Activated CD8-positive, alpha-beta T cell treated with anti-CD3 and anti-CD28 coated beads for 36 hours (primary cell): ENCODE results near the gene EFCAB11. TPM values are rescaled to one million over a fixed set of nuclear protein-coding genes. Genes with fewer than 3 reads are reported as not detected.

Experiments used
- ATAC-seq: fragments of 200-7000 bp; cut with Tn5 transposase; one replicate; pipeline ENCODE4 v1.10.0; 2021; ENCODE audit warnings: mild to moderate bottlenecking, moderate library complexity
- CTCF ChIA-PET: fragments of 350-600 bp; sonication (Branson Sonifier 250); formaldehyde crosslinking; loops from one replicate; lab custom pipeline; 2021; ENCODE audit warnings: antibody characterized with exemption; lab: Charles Lee
- POLR2A ChIA-PET: fragments of 350-600 bp; sonication (Branson Sonifier 250); formaldehyde crosslinking; loops from one replicate; lab custom pipeline; 2021; ENCODE audit warnings: antibody characterized with exemption; lab: Charles Lee
- DNase-seq: peaks from one replicate; pipeline ENCODE4 v3.0.0-alpha.2; 2020
- H3K27ac Mint-ChIP-seq: one replicate; pipeline ENCODE4 v1.8.0; 2021; ENCODE audit warnings: mild to moderate bottlenecking, mixed read lengths
- H3K27me3 Mint-ChIP-seq: one replicate; pipeline ENCODE4 v1.8.0; 2021; ENCODE audit warnings: mixed read lengths
- H3K36me3 Mint-ChIP-seq: one replicate; pipeline ENCODE4 v1.8.0; 2021; ENCODE audit warnings: low read depth, mixed read lengths
- H3K4me1 Mint-ChIP-seq: one replicate; pipeline ENCODE4 v1.8.0; 2021; ENCODE audit warnings: low read depth, mixed read lengths
- H3K4me3 Mint-ChIP-seq: one replicate; pipeline ENCODE4 v1.8.0; 2021; ENCODE audit warnings: mild to moderate bottlenecking, moderate library complexity, mixed read lengths
- H3K9me3 Mint-ChIP-seq: one replicate; pipeline ENCODE4 v1.8.0; 2021; ENCODE audit warnings: mixed read lengths
- intact Hi-C: fragments of 100-400 bp; cut with micrococcal nuclease; formaldehyde crosslinking; loops from one replicate; pipeline ENCODE4 v1.10.0; 2022
- total RNA-seq, 2 experiments: library from RNA; stranded (reverse); gene quantifications; one replicate each; pipeline ENCODE4 v1.2.3, GENCODE V29; 2021
- TF ChIP-seq, protein P1 (sequence below): fragments of 200-600 bp; IDR thresholded peaks from one replicate; pipeline ENCODE4 v1.8.0; 2022; ENCODE audit warnings: antibody characterized with exemption, mild to moderate bottlenecking

Gene EFCAB11
- total RNA-seq, 2 experiments from 2014 or later = 6.6 to 8.4 TPM

DNA sequence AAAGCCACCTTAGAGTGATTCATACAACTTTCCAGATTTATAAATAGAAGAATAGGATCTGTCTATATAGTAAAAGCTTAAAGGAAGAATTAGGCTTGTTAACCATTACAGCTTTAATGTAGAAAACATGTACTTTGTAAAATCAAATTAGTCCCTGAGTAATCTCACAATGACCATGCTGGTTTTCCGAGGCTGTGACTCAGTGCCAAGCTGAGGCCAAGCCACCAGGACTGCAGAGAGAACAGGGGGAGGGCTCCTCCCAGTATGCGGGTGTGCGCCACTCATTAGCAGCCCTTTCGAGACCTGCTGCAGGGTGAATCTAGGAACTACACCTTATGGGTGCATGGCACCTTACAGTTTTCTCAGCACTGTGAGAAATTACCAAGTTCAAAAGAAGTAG is 167.0 kb downstream of the EFCAB11 start:
- ATAC-seq (no peak), DNase-seq (no peak)
- ChIA-PET POLR2A (no interaction called here), CTCF (interaction anchor here (0.6 kb wide), 1 partner anchor 661 kb away, joined by 3 read pairs; no protein-coding TSS in a partner anchor)
- Mint-ChIP-seq H3K27me3 (no peaks in the 10 kb centered on the region), H3K27ac (no peak overlapping the region), H3K4me1 (no peaks in the 10 kb centered on the region), H3K9me3 (no peaks in the 10 kb centered on the region), H3K4me3 (no peak overlapping the region), H3K36me3 (no peaks in the 10 kb centered on the region)
- TF ChIP-seq, protein P1, sequence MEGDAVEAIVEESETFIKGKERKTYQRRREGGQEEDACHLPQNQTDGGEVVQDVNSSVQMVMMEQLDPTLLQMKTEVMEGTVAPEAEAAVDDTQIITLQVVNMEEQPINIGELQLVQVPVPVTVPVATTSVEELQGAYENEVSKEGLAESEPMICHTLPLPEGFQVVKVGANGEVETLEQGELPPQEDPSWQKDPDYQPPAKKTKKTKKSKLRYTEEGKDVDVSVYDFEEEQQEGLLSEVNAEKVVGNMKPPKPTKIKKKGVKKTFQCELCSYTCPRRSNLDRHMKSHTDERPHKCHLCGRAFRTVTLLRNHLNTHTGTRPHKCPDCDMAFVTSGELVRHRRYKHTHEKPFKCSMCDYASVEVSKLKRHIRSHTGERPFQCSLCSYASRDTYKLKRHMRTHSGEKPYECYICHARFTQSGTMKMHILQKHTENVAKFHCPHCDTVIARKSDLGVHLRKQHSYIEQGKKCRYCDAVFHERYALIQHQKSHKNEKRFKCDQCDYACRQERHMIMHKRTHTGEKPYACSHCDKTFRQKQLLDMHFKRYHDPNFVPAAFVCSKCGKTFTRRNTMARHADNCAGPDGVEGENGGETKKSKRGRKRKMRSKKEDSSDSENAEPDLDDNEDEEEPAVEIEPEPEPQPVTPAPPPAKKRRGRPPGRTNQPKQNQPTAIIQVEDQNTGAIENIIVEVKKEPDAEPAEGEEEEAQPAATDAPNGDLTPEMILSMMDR = no peak
- intact Hi-C loops = no loop called here

DNA sequence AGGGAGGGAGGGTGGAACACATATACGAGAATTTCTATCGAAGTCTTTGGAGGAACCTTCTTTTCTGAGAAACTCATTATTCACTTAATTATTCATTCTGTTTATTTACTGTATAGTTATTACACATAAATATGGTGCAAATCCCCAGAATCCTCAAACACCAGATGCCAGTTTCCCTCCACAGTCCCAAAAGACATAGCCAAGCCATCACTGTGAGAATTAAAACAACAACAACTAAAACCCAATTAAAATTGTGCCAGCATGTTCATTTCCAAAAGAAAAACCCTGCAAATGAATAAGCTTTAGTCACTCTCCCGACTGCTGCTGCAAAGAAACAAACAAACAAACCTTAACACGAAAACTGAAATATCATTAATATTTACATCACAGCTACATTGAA is 173.5 kb downstream of the EFCAB11 start:
- intact Hi-C loops = no loop called here
- H3K27me3 Mint-ChIP-seq = no peaks in the 10 kb centered on the region
- H3K4me1 Mint-ChIP-seq = no peaks in the 10 kb centered on the region
- no peak overlapping the region for H3K4me3 Mint-ChIP-seq
- H3K9me3 Mint-ChIP-seq = no peaks in the 10 kb centered on the region
- TF ChIP-seq, protein P1 = no peak
- POLR2A ChIA-PET = no interaction called here
- ATAC-seq (no peak), DNase-seq (no peak)
- H3K36me3 Mint-ChIP-seq = no peaks in the 10 kb centered on the region
- CTCF ChIA-PET = no interaction called here
- no peak overlapping the region for H3K27ac Mint-ChIP-seq

DNA sequence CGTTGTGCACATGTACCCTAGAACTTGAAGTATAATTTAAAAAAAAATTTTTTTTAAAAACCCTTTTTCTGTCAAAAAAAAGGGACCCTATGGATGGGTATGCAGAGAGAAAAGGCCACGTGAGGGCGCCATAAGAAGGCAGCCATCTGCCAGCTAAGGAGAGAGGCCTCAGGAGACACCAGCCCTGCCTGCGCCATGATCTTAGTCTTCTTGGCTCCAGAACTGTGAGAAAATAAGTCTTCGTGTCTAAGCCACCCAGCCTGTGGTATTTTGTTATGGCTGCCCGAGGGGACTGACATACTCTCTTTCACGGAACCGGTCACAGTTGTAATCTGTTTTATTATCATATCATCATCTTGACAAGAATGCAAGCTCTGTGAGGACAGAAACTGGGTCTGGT is 174.8 kb downstream of the EFCAB11 start:
- no peak overlapping the region for H3K4me3 Mint-ChIP-seq

DNA sequence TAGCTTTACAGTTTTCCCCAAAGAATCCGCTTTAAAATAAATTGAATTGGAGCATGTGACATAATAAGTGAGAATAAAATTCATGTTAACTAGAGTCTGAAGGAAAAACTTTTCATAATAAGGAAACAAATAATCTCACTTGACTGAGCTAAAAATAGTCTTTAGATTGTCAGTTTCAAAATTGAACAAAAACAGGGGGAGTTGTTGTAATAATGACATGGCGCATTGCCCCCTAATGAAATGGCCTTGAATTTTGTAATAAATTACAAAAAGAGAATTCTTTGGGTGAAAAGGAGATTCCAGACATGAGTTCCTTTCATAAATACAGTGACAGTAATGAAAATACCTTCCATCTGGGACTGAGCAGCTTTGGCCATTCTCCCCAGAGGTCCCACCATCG is 178.6 kb downstream of the EFCAB11 start:
- Mint-ChIP-seq H3K27ac (no peak overlapping the region), H3K9me3 (no peaks in the 10 kb centered on the region), H3K4me1 (peaks cover 26% of the 10 kb centered on the region), H3K36me3 (no peaks in the 10 kb centered on the region), H3K4me3 (no peak overlapping the region), H3K27me3 (no peaks in the 10 kb centered on the region)
- TF ChIP-seq, protein P1 = no peak
- intact Hi-C loops = no loop called here
- ChIA-PET CTCF (interaction anchor here (0.9 kb wide), 1 partner anchor 735 kb away, joined by 3 read pairs; no protein-coding TSS in a partner anchor), POLR2A (interaction anchor here (0.6 kb wide), 1 partner anchor 328 kb away, joined by 4 read pairs; no protein-coding TSS in a partner anchor)
- ATAC-seq (no peak), DNase-seq (no peak)

More for the DNA sequence above, 174.8 kb downstream of the EFCAB11 start:
- Mint-ChIP-seq H3K36me3 (no peaks in the 10 kb centered on the region), H3K27ac (no peak overlapping the region), H3K4me1 (peaks cover 3% of the 10 kb centered on the region), H3K27me3 (no peaks in the 10 kb centered on the region), H3K9me3 (no peaks in the 10 kb centered on the region)
- POLR2A ChIA-PET = no interaction called here
- ATAC-seq (no peak), DNase-seq (no peak)
- CTCF ChIA-PET = no interaction called here
- TF ChIP-seq, protein P1 = no peak
- intact Hi-C loops = no loop called here

DNA sequence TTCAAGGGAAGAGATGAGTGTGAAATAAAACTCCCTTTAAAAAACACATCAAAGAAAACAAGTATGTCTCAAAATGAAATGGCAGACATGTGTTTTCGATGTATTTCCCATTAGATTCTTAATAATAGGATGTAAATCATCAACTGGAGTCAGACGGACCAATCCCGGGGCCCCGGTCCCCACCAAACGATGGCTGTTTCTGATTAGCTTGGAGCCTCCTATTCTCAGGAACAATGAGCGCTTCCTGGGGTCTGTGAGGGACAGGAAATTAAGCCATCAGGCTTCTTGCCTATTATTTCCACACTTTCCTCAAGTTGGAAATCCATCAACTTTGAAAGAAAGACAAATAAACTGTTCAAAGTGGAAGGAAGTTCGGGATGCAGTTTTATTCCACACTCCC is 179.4 kb downstream of the EFCAB11 start:
- DNase-seq (no peak), ATAC-seq (no peak)
- Mint-ChIP-seq H3K27ac (no peak overlapping the region), H3K4me3 (no peak overlapping the region), H3K9me3 (no peaks in the 10 kb centered on the region), H3K27me3 (no peaks in the 10 kb centered on the region), H3K4me1 (peaks cover 29% of the 10 kb centered on the region), H3K36me3 (no peaks in the 10 kb centered on the region)
- intact Hi-C loops = no loop called here
- CTCF ChIA-PET = interaction anchor here (0.9 kb wide), 1 partner anchor 734 kb away, joined by 3 read pairs; no protein-coding TSS in a partner anchor
- TF ChIP-seq, protein P1 = no peak
- POLR2A ChIA-PET = interaction anchor here (1.0 kb wide), 1 partner anchor 157 kb away, joined by 3 read pairs; no protein-coding TSS in a partner anchor
